Choroid plexus epithelial cell (primary cell): ENCODE data around the gene TNNT1.
A peak's percentile ranks its signal among the peaks of the same experiment; 100 is the strongest.

Source experiments
- DNase-seq: peaks from one replicate; pipeline ENCODE4 v3.0.0-alpha.2; 2010; ENCODE audit warnings: low read depth
- H3K4me3 ChIP-seq: 2 replicates; pipeline ENCODE4 v1.5.1; 2011; ENCODE audit warnings: low read depth, mild to moderate bottlenecking, control low read depth, low read length, moderate library complexity
- TF ChIP-seq, protein P1 (sequence below): conservative IDR thresholded peaks from 2 replicates; pipeline ENCODE4 v1.5.1; 2011; ENCODE audit warnings: low read depth, mild to moderate bottlenecking, control low read depth, inconsistent platforms, low read length, moderate library complexity

TNNT1 gene

DNA sequence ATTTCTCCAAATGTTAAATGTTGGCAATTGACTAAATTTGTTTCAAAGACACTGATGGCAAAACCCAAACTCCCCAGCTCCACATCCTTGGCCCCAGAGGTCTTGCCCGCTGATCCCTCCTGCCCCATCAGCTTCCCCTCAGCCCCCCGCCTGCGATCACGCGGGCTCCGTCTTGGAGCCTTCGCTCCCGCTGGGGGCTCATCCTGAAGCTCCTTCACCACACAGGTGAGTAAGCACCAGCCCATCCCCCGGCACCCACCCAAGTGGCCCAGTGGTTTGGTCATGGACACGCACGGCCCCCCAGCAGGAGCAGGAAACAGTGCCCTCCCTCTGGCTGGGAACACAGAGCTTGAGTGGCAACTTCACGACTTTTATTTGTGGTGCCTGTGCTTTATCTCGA, 58.4 kb downstream of the TNNT1 start:
- no peak overlapping the region for H3K4me3 ChIP-seq
- TF ChIP-seq, protein P1, sequence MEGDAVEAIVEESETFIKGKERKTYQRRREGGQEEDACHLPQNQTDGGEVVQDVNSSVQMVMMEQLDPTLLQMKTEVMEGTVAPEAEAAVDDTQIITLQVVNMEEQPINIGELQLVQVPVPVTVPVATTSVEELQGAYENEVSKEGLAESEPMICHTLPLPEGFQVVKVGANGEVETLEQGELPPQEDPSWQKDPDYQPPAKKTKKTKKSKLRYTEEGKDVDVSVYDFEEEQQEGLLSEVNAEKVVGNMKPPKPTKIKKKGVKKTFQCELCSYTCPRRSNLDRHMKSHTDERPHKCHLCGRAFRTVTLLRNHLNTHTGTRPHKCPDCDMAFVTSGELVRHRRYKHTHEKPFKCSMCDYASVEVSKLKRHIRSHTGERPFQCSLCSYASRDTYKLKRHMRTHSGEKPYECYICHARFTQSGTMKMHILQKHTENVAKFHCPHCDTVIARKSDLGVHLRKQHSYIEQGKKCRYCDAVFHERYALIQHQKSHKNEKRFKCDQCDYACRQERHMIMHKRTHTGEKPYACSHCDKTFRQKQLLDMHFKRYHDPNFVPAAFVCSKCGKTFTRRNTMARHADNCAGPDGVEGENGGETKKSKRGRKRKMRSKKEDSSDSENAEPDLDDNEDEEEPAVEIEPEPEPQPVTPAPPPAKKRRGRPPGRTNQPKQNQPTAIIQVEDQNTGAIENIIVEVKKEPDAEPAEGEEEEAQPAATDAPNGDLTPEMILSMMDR, result no peak
- DNase-seq, result no peak

DNA sequence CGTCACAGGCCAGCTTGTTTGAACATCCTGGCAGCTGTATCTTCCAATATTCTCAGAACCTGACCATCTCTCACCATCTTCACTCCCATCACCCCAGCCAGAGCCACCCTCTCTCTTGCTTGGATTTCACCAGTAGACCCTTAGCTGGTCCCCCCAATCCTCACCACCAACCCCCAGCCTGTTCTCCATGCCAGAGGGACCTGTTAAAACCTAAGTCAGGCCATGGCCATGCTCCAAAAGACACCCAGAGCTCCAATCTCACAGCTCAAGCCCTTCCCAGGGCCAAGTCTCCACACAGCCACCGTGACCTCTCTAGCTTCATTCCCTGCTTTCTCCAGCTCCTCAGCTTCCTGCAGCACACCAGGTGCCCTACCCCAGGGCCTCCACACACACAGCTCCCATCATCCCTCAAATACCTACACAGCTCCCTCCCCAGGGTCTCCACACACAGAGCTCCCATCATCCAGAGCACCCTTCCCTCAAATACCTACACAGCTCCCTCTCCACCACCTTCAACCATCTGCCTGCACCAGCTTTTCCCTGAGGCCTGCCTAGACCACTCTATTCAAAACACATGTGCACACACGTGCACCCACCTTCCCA, 59.6 kb downstream of the TNNT1 start:
- no peak overlapping the region for H3K4me3 ChIP-seq
- TF ChIP-seq, protein P1, result no peak

DNA sequence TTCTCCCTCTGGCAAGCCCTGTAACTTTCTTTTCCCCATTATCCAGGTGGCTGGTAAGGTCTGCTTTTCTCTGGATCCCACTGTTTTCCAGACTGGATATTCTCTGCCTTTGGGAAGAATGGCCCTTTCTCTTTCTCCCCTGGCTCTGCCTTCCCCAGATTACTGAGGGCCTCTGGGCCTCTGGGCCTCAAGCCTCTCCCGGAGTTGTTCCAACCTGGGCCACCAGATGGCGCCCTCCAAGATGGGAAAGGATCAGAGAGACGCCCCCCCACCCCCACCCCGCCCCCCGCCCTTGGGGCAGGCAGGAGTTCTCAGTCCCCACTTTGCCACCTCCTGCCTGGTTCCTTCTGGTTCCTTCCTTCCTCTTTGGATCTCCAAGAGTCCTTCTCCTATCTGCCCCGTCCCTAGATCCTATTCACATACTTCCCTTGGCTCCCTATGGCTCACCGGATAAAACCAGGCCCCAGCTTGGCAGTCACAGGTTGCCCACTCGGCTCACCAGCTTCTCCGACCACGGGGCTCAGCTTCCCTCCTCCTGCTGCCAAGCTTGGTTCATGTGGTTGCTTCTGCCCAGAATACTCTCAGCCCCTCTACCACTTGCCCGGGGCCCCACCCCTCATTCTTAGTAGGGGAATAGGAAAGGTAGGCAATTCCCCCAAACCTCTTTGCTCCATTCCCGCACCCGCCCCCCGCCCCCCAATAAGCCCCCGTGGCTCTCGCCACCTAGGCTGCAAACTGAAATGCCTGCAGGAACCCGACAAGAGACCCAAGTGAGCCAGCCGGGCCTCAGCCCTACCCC, 60.3 kb downstream of the TNNT1 start:
- no peak overlapping the region for H3K4me3 ChIP-seq
- peak; percentile 70 for DNase-seq
- TF ChIP-seq, protein P1, result peak; percentile 74

More for the DNA sequence above, 59.6 kb downstream of the TNNT1 start:
- no peak for DNase-seq

DNA sequence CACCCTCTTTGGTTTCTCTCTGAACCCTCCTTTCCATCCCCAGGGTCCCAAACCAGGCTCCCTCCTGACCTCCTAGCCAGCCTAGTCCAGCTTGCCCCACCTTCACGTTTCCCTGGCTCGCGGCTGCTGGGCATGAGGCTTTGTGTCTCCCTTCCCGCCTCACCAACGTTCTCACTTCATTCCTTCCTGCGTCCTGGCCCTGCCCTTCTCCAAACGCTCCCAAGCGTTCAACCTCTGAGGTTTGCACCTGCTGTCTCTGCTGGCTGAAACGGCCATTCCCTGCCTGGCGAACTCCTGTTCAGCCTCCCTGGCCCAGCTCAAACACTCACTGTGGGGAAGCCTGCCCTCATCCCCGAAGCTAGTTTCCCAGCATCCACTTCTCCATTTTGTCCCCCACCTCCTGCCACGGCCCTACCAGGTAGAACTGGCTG, 61.0 kb downstream of the TNNT1 start:
- H3K4me3 ChIP-seq, result no peak overlapping the region
- DNase-seq, result no peak
- TF ChIP-seq, protein P1, result no peak

DNA sequence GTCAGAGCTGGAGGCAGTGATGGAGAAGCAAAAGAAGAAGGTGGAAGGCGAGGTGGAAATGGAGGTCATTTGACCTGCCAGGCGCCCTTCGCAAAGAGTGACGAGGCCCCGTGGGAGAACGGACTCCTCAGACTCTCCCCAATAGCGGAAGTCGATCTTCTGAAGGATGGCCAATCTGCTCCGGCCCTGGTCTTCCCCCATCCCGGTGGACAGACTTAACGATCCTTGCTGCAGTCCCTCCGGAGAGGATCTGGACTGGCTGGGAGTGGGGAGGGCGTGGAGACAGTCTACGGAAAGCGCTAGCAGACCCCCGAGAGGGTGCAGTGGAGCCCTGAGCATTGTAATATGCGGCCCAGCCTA, 61.5 kb downstream of the TNNT1 start:
- TF ChIP-seq, protein P1, result no peak
- H3K4me3 ChIP-seq, result peak overlapping the region; percentile 61
- peak; percentile 31 for DNase-seq

DNA sequence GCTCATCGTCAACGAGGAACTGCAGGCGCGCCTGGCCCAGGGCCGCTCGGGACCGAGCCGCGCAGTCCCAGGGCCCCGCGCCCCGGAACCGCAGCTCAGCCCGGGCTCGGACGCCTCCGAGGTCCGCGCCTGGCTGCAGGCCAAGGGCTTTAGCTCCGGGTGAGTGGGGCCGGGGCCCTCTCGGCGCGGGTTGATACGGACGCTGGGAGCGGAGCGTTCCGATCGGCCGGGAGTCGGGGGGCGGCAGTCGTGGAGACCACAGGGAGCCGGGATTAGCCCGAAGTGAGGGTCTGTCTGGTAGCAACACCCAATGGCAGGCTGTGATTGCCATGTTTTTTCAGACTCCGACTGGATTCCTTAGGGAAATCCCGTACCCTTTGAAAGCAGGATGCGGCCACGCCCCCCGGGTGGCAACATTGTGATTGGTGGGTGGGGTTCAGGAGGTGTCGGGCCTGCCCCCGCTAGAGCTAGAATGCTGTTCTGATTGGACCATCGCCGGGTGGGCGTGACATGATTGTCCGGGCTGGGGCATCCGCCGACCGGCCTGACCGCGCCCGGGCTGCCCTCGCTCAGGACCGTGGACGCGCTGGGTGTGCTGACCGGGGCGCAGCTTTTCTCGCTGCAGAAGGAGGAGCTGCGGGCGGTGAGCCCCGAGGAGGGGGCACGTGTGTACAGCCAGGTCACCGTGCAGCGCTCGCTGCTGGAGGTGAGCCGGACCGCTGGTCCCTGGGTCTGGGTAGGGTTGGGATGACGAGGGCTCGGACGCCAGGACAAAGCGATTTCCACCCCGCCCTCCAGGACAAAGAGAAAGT, 62.1 kb downstream of the TNNT1 start:
- peak overlapping the region; percentile 61 for H3K4me3 ChIP-seq
- DNase-seq, result peak; percentile 94
- TF ChIP-seq, protein P1, result no peak
